Epithelial cell of esophagus (primary cell): Measurements from ENCODE around the gene SH3BGRL3.
A peak's percentile ranks its signal among the peaks of the same experiment; 100 is the strongest.

Source experiments
- DNase-seq: peaks from one replicate; pipeline ENCODE4 v3.0.0; 2010; ENCODE audit warnings: low read depth
- H3K4me3 ChIP-seq: 2 replicates; pipeline ENCODE4 v1.5.1; 2011; ENCODE audit warnings: mild to moderate bottlenecking, low read length, control low read depth
- TF ChIP-seq, protein P1 (sequence below): IDR thresholded peaks from 2 replicates; pipeline ENCODE4 v1.5.1; 2011; ENCODE audit warnings: low read depth, mild to moderate bottlenecking, low read length, control low read depth, inconsistent platforms; ENCODE audit not compliant: insufficient read depth; ENCODE audit errors: missing control alignments

SH3BGRL3 gene

DNA sequence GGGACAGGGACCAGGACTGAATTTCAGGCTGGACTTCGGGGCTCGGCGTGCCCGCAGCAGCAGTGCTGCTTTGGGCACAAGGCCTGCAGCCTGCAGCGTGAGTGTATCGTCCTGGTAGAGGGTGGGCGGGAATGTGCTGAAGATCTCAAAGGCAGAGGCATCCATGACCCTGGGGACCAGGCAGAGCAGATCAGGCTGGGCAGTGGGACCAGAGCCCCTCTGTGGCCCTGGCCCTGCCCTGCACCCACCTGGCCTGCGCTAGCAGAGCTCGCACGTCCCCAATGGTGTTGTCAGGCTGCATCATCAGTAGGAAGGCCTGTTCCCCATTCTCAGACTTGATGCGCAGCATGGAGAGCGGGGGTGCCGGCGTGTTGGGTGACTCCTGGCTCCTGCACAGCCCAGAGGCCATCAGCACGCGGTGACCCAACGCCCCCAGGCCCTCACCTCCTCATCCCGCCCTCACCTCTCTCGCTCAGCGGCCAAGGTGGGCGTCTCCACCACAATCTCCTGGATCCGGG, 2.6 kb downstream of the SH3BGRL3 start:
- no peak for DNase-seq
- TF ChIP-seq, protein P1, sequence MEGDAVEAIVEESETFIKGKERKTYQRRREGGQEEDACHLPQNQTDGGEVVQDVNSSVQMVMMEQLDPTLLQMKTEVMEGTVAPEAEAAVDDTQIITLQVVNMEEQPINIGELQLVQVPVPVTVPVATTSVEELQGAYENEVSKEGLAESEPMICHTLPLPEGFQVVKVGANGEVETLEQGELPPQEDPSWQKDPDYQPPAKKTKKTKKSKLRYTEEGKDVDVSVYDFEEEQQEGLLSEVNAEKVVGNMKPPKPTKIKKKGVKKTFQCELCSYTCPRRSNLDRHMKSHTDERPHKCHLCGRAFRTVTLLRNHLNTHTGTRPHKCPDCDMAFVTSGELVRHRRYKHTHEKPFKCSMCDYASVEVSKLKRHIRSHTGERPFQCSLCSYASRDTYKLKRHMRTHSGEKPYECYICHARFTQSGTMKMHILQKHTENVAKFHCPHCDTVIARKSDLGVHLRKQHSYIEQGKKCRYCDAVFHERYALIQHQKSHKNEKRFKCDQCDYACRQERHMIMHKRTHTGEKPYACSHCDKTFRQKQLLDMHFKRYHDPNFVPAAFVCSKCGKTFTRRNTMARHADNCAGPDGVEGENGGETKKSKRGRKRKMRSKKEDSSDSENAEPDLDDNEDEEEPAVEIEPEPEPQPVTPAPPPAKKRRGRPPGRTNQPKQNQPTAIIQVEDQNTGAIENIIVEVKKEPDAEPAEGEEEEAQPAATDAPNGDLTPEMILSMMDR = no peak
- no peak overlapping the region for H3K4me3 ChIP-seq

DNA sequence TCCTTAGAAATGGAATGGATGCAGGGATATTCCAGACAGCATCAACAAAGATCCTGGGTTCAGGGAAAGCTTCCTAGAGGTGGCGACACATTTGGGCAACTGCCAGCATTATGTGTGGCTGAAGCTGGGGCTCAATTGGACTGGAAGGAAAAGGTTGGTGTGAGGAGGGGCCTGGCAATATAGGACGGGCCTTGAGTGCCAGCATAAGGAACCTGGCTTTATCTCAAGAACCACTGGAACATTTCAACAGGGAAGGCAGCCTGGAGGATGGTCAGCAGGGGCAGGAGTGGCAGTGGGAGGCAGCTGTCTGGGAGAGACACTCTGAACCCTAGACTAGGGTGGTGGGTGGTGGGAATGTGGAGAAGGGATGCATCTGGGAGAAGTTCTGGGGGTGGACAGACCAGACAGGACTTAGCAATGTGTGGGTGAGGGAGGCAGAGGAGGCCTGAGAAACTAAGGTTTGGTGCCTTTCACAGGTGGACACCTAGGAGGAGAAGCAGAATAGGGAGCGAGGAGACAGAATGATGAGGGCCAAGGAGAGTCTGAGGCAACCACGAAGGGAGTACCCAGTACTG, 3.5 kb downstream of the SH3BGRL3 start:
- H3K4me3 ChIP-seq = no peak overlapping the region
- DNase-seq = no peak
- TF ChIP-seq, protein P1 = no peak

DNA sequence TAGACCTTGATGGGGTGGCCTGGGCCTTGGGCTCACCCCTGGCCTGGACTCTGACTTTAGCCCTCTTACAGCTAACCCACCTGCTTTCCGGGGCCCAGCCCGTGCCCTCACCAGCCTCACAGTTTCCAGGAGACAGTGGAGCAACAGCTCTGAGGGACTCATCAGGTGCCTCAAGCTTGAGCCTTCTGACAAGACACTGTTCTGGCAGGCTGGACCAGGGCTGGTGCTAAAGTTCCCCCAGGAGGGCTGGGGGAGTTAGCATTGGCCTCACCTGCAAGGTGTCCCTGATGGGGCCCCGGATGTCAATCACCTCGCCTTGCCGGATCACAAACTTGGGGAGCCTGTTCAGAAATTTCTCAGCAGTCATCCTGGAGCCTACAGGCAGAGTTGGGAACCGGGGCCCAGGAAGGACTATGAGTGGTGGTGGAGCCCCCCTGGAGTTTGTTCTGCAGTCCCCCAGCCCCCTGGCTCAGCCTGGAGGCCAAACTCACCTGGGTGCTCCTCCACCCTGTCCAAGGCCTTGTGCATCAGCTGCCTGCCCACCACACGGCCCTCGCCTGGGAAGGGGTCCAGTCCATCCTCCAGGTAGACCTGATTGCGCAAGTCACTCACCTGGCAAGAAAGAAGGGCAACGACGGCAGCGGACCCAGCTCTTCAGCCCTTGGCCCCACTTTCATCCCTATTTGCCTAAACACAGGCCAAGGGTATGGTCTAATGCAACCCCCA, 4.1 kb downstream of the SH3BGRL3 start:
- no peak overlapping the region for H3K4me3 ChIP-seq
- DNase-seq = no peak
- TF ChIP-seq, protein P1 = no peak

DNA sequence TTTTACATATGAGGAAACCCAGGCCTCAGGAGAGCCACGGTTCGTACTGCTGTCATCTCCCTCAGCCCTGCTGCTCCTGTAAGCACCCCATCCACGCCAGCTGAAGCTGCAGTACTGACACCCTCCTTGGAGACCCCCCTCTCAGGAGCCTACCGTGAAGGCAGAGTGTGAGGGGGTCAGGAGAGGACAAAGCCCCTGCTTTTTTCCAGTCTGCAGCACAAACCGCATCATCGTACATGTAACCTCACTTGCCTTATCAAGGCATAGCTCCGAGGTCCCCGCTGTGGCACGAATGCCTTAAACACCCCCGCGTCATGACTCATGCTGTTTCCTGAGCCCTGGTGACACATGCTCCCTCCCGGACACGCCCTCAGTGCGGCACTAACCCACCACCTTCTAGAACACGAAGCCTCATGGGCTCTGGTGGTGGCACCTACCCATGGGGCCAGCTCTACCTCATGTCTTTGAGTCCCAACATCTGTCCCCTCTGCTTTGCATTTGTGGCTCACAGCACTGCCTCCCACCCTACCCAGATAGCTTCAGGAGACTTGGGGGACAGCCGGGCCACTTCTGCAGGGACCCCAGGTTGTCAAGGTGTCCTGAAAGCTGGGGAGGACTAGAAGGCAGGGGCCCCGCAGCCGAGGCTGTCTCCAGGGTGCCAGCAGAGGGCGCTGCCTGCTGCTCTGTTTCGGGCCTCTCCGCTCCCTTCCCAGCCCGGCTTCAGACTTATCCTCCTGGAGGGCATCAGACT, 4.9 kb downstream of the SH3BGRL3 start:
- peak; percentile 96 for DNase-seq
- no peak overlapping the region for H3K4me3 ChIP-seq
- TF ChIP-seq, protein P1 = peak; percentile 77

DNA sequence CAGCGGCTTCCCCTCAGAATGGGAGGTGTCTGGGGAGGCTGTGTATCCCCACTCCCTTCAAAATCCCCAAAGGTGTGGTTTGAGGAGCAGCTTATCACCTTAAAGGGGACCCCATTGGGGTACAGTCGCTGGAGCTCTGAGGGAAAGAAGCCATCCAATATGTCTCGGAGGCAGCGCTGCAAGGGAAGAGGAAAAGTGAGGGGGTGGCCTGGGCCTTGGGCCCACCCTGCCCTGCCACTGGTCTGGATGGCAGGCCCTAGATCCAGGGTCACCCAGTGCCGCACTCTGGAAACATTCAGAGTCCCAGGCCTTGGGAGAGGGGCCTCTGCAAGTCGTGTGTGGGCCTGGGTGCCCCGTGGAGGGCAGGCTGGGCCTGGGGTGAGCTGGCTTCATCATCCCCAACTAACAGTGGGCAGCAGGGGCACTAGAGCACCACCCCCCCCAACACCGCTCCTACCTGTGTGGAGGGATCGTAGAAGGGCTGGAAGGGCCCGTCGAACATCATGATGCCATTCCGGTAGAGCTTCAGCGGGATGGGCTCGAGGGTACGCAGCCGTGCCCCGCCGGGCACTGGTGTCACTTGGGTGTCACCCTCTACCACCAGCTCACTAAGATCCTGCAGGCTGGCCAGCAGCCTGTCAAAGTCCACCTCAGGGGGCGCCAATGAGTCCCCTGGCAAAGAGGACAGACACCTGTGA, 5.6 kb downstream of the SH3BGRL3 start:
- TF ChIP-seq, protein P1 = peak; percentile 31
- DNase-seq = no peak
- H3K4me3 ChIP-seq = no peak overlapping the region

DNA sequence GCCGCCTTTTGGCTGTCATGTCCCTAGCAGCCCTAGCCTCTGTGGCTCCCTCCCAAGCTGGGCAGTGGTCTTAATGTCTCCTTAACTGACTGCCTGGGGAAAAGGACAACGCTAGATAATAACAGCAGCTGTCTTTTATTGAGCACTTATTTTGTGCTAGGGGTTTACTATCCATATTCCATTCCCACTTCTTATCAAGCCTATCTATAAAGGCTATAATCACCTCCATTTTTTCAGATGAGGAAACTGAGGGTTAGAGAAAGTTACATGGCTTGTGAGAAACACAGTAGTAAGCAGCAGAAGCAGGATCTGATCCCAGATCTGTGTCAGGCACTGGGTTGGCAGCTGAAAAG, 6.2 kb downstream of the SH3BGRL3 start:
- DNase-seq = no peak
- H3K4me3 ChIP-seq = no peak overlapping the region
- TF ChIP-seq, protein P1 = no peak
